ENCODE results near the gene UGT1A7.

UGT1A7 gene

DNA sequence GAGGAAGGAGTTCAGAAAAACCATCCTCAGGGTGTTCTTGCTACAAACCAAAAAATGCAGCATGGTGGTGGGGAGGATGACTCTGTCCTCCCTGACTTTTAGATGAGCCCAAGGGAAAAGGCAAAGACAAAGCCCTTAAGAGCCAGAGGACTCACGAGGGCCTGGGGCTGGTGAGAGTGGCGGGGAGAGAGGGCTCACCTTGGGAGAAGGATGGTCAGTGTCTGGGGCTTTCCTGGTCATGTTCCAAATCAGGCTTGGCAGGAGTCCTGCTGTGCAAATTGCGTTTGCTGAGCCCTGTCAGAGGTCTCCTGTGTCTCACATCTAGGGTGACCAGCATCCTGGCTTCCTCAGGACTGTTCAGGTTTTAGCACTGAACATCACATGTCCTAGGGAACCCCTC, 83.1 kb downstream of the UGT1A7 start:
- FAIRE-seq = no peak

GRCh38 chr2:233766416-233766815, 84.7 kb downstream of the UGT1A7 start:
- FAIRE-seq = no peak

GRCh38 chr2:233768076-233768475, 86.4 kb downstream of the UGT1A7 start:
- no peak for FAIRE-seq

DNA sequence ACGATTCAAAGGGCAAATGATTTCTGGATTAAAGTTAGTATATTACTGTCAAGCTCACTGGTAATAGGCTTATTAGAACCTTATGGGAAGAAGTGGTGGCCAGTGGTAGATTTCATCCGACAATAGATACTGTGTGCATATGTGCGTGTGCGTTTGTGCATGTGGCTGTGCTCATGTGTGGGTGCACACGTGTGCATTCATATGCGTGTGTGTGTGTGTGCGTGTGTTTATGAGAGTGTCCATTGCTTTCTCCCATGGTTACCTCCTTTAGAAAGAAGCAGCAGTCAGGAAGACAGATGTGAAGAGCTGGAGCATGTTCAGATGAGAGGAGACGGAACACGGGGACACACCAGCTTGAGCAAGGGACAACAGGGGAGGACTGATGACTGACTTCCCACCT, 87.6 kb downstream of the UGT1A7 start:
- no peak for FAIRE-seq

DNA sequence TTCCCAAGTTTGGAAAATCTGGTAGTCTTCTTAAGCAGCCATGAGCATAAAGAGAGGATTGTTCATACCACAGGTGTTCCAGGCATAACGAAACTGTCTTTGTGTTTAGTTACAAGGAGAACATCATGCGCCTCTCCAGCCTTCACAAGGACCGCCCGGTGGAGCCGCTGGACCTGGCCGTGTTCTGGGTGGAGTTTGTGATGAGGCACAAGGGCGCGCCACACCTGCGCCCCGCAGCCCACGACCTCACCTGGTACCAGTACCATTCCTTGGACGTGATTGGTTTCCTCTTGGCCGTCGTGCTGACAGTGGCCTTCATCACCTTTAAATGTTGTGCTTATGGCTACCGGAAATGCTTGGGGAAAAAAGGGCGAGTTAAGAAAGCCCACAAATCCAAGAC, 90.5 kb downstream of the UGT1A7 start:
- no peak for FAIRE-seq

GRCh38 chr2:233772583-233772982, 90.9 kb downstream of the UGT1A7 start:
- FAIRE-seq = no peak

- FAIRE-seq = no peak
Measured at GRCh38 chr2:233773854-233774253, 92.2 kb downstream of the UGT1A7 start.

GRCh38 chr2:233775414-233775813, 93.7 kb downstream of the UGT1A7 start:
- no peak for FAIRE-seq

GRCh38 chr2:233778030-233778429, 96.3 kb downstream of the UGT1A7 start, which contains the start of gene MROH2A:
Gene MROH2A (plus strand): TSS chr2:233778330. CDS start chr2:233779359, 1,029 bp downstream.
- no peak for FAIRE-seq

DNA sequence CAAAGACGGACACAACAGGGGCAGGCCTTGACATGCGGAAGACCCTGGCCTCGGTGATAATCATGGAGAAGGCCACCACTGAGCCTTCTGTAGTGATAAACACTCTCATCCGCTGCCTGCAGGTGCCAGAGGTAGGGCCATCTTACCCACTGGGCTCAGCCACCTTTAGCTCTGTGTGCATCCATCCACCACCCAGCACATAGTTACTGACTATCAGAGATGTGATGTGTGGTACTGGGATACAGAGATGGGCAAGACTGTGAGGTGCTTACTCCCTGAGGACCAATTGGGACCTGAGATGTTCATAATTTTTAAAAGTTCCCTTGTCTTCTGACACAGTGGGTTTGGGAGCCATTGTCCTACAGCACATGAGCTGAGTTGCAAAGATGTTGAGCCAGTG, 98.0 kb downstream of the UGT1A7 start:
- no peak for FAIRE-seq

DNA sequence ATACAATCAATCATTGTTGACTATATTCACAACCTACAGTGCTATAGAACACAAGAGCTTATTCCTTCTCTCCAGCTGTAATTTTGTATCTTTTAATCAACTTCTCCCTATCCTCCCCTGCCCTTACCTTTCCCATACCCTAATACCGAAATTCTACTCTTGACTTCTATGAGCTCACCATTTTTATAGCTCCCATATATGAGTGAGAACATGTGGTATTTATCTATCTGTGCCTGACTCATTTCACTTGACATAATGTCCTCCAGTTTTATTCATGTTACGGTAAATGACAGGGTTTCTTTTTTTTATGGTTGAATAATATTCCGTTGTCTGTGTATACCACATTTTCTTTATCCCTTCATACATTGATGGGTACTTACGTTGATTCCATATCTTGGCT, 99.1 kb downstream of the UGT1A7 start:
- no peak for FAIRE-seq

DNA sequence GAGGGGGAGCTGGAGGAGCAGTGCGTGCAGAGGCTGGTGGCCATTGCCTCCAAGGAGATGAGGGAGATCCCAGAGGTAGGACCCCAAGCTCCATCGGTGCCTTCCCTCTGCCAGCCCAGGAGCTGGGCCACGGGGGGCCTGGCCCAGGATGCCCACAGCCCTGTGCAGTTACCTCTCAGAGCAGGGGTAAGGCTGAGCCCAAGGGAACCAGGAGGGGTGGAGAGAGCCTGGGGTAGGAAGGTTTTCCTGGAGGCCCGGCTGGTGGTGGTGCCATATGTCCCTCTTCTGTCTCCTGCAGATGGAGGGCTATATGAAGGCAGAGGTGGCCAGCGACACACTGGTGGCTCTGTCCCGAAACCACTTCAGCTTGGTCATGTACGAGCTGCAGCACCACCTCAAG, 107.9 kb downstream of the UGT1A7 start:
- FAIRE-seq = no peak

- FAIRE-seq = no peak
Measured at GRCh38 chr2:233791151-233791882, 109.6 kb downstream of the UGT1A7 start.

- FAIRE-seq = no peak
Measured at GRCh38 chr2:233791883-233792329, 110.2 kb downstream of the UGT1A7 start.

DNA sequence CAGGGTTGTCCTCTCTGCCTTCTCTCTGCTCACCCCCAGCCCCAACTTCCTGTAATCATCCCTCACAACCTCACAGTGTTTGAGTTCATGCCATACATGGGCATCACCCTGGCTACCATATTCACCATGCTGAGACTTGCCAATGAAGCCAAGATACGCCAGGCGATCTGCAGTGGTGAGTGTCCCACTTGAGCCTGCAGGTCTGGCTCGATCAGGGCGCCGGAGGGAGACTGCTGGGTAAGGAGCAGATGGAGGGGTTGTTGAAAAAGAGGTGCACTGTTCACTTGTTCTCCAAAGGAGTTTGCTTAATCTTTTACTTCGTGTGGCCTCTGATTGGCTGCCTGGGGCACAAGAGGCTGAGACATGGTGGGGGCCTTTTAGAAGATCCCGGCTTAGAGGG, 111.0 kb downstream of the UGT1A7 start:
- FAIRE-seq = no peak

GRCh38 chr2:233793465-233794127, 111.9 kb downstream of the UGT1A7 start:
- FAIRE-seq = no peak

- FAIRE-seq = no peak
Measured at GRCh38 chr2:233794128-233794658, 112.5 kb downstream of the UGT1A7 start.

DNA sequence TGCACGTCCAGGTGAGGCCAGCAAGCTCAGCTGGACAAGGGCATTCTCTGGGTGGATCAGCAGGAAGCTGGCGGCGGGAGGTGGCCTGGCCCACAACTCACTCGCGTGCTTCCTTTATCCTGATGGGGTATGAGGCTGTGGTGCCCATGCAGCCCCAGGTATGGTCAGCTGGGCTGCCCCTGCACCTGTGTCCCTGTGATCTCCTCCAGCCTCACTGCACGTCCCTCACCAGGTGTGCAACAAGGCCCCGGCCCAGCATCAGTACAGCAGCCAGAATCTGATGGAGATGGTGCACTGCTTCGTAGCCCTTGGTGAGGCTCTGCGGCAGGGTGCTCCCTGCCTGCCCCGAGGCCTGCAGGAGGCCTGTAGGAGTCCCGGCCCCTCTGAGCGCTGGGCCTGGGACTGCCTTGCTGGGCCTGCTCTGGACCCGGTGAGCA, 114.1 kb downstream of the UGT1A7 start:
- no peak for FAIRE-seq

- no peak for FAIRE-seq
Measured at GRCh38 chr2:233796254-233796653, 114.6 kb downstream of the UGT1A7 start.

GRCh38 chr2:233798335-233799086, 116.8 kb downstream of the UGT1A7 start:
- FAIRE-seq = no peak

GRCh38 chr2:233799087-233799665, 117.5 kb downstream of the UGT1A7 start:
- FAIRE-seq = no peak

- no peak for FAIRE-seq
Measured at GRCh38 chr2:233799716-233800115, 118.0 kb downstream of the UGT1A7 start.

DNA sequence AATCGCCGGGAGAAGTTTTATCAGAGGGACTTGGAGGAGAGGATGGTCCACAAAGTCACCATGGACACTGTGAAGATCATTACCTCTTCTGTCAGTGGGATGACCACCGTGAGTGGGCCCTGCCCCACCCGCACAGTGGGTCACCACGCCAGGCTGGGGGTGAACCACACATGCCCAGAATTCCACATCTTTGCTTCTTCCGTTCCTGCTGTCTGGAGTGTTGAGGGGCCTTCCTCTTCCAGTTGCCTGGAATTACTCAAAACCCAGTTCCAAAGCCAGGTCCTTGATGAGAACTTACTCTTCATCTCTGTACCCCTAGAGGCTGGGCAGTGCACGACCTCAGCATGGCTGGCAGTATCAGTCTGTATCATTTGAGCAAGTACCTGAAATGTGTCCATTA, 118.5 kb downstream of the UGT1A7 start:
- no peak for FAIRE-seq

All from endometrium (tissue), 2 donors.